H1 (cell line): ENCODE measurements around the gene RABGGTA. TPM values are rescaled to one million over a fixed set of nuclear protein-coding genes. Genes with fewer than 3 reads are reported as not detected.

Experiments
- CTCF ChIA-PET: fragments of 300-600 bp; sonication (Branson Sonifier 250); formaldehyde crosslinking; loops from one replicate; lab custom pipeline; 2021; ENCODE audit not compliant: partially characterized antibody; lab: Charles Lee
- POLR2A ChIA-PET: fragments of 300-600 bp; sonication (Branson Sonifier 250); formaldehyde crosslinking; loops from one replicate; lab custom pipeline; 2021; ENCODE audit warnings: inconsistent platforms; ENCODE audit not compliant: partially characterized antibody; lab: Charles Lee
- DNase-seq, 2 experiments: peaks; one replicate each; pipeline versions ENCODE4 v3.0.0 to v3.0.0-alpha.2; 2010 to 2022; ENCODE audit warnings: low spot score in 2 of 2, low read depth in 1 of 2, mixed read lengths in 1 of 2
- FAIRE-seq: peaks from 2 replicates; lab custom pipeline; 2011; peaks lifted over from hg19 to GRCh38; lab: Jason Lieb, UNC
- H2AFZ ChIP-seq: 2 replicates; pipeline ENCODE4 v1.8.1; 2012; ENCODE audit warnings: low read length, inconsistent platforms
- H2AK5ac ChIP-seq: 2 replicates; pipeline ENCODE4 v1.6.1; 2013; ENCODE audit warnings: low read depth, low read length
- H2BK120ac ChIP-seq: replicated peaks from 2 replicates; pipeline ENCODE3; 2013; ENCODE audit warnings: low read depth, low read length, inconsistent platforms
- H2BK12ac ChIP-seq: 2 replicates; pipeline ENCODE4 v1.6.1; 2013; ENCODE audit warnings: low read depth, low read length
- H2BK15ac ChIP-seq: 2 replicates; pipeline ENCODE4 v1.6.1; 2013; ENCODE audit warnings: low read length
- H2BK20ac ChIP-seq: 2 replicates; pipeline ENCODE4 v1.6.1; 2013; ENCODE audit warnings: low read length
- H2BK5ac ChIP-seq: 2 replicates; pipeline ENCODE4 v1.6.1; 2013; ENCODE audit warnings: low read depth, low read length
- H3K14ac ChIP-seq: 2 replicates; pipeline ENCODE4 v1.6.1; 2013; ENCODE audit warnings: inconsistent platforms; ENCODE audit not compliant: insufficient read length
- H3K18ac ChIP-seq: 2 replicates; pipeline ENCODE4 v1.6.1; 2013; ENCODE audit warnings: low read length; ENCODE audit errors: extremely low read depth
- H3K23ac ChIP-seq: 2 replicates; pipeline ENCODE4 v1.6.1; 2013; ENCODE audit warnings: inconsistent platforms; ENCODE audit not compliant: insufficient read length
- H3K23me2 ChIP-seq: 2 replicates; pipeline ENCODE4 v1.6.1; 2013; ENCODE audit warnings: low read depth, low read length
- H3K27ac ChIP-seq: 2 replicates; pipeline ENCODE4 v1.6.1; 2011; ENCODE audit warnings: low read depth, low read length, inconsistent platforms
- H3K27me3 ChIP-seq, 4 experiments: replicated peaks in 1 of 4; 1 replicate in 1 of 4; 2 replicates in 3 of 4; pipeline versions ENCODE4 v1.6.1 to v1.8.1; 2011 to 2013; ENCODE audit warnings: low read length in 3 of 4, mild to moderate bottlenecking in 3 of 4, inconsistent platforms in 2 of 4, mixed read lengths in 2 of 4, moderate library complexity in 1 of 4; ENCODE audit not compliant: control insufficient read depth in 3 of 4, insufficient read depth in 3 of 4; ENCODE audit errors: extremely low read depth in 1 of 4
- H3K36me3 ChIP-seq, 4 experiments: 2 replicates each; pipeline versions ENCODE4 v1.6.1 to v1.8.1; 2011 to 2013; ENCODE audit warnings: mild to moderate bottlenecking in 4 of 4, low read length in 3 of 4, moderate library complexity in 2 of 4, control low read depth in 1 of 4, inconsistent platforms in 1 of 4; ENCODE audit not compliant: insufficient read depth in 4 of 4, control insufficient read depth in 2 of 4
- H3K4ac ChIP-seq: replicated peaks from 2 replicates; pipeline ENCODE3; 2013; ENCODE audit warnings: low read length, low read depth, mixed read lengths, inconsistent platforms; ENCODE audit not compliant: insufficient read length
- H3K4me1 ChIP-seq, 4 experiments: replicated peaks in 1 of 4; 1 replicate in 1 of 4; 2 replicates in 3 of 4; pipeline versions ENCODE4 v1.6.1 to v1.8.1; 2011 to 2013; ENCODE audit warnings: low read length in 3 of 4, inconsistent platforms in 2 of 4, mixed read lengths in 1 of 4; ENCODE audit not compliant: insufficient read depth in 4 of 4, control insufficient read depth in 3 of 4
- H3K4me2 ChIP-seq, 2 experiments: 2 replicates each; pipeline versions ENCODE4 v1.6.1 to v1.8.1; 2011 to 2013; ENCODE audit warnings: low read depth in 2 of 2, low read length in 2 of 2, control low read depth in 1 of 2, inconsistent platforms in 1 of 2, mild to moderate bottlenecking in 1 of 2; ENCODE audit not compliant: insufficient read depth in 1 of 2
- H3K4me3 ChIP-seq, 4 experiments: fragments of 200-600, 300-600 bp in 1 of 4; sonication (generic), shearing (Covaris generic), sonication (Bioruptor Twin) in 1 of 4; 2 replicates each; pipeline versions ENCODE4 v1.5.1 to v1.8.1; 2011 to 2016; ENCODE audit warnings: low read length in 4 of 4, low read depth in 3 of 4, control low read depth in 2 of 4, inconsistent platforms in 2 of 4, mild to moderate bottlenecking in 2 of 4, mixed read lengths in 1 of 4, moderate library complexity in 1 of 4; ENCODE audit not compliant: insufficient read depth in 2 of 4; ENCODE audit errors: extremely low read depth in 1 of 4
- H3K56ac ChIP-seq: replicated peaks from 2 replicates; pipeline ENCODE3; 2013; ENCODE audit warnings: low read depth, mild to moderate bottlenecking, mixed read lengths, low read length, inconsistent platforms; ENCODE audit not compliant: insufficient read length
- H3K79me1 ChIP-seq: 2 replicates; pipeline ENCODE4 v1.6.1; 2013; ENCODE audit warnings: low read depth, low read length, control low read depth
- H3K79me2 ChIP-seq, 2 experiments: 2 replicates each; pipeline versions ENCODE4 v1.6.1 to v1.8.1; 2012 to 2013; ENCODE audit warnings: low read length in 2 of 2, mild to moderate bottlenecking in 2 of 2, inconsistent platforms in 1 of 2; ENCODE audit not compliant: insufficient read depth in 2 of 2, control insufficient read depth in 1 of 2
- H3K9ac ChIP-seq, 4 experiments: replicated peaks in 1 of 4; 1 replicate in 1 of 4; 2 replicates in 3 of 4; pipeline versions ENCODE4 v1.6.1 to v1.8.1; 2011 to 2013; ENCODE audit warnings: low read depth in 3 of 4, low read length in 3 of 4, control low read depth in 2 of 4, mild to moderate bottlenecking in 2 of 4, moderate library complexity in 2 of 4, inconsistent platforms in 1 of 4; ENCODE audit errors: extremely low read depth in 1 of 4
- H3K9me3 ChIP-seq, 2 experiments: 2 replicates each; pipeline versions ENCODE4 v1.6.1 to v1.8.1; 2012 to 2013; ENCODE audit warnings: mild to moderate bottlenecking in 2 of 2, moderate library complexity in 2 of 2, control low read depth in 1 of 2, inconsistent platforms in 1 of 2, low read depth in 1 of 2, low read length in 1 of 2, mixed read lengths in 1 of 2; ENCODE audit not compliant: insufficient read depth in 2 of 2
- H4K20me1 ChIP-seq, 2 experiments: replicated peaks in 1 of 2; 2 replicates each; pipeline versions ENCODE3 to v1.8.1; 2011 to 2013; ENCODE audit warnings: inconsistent platforms in 2 of 2, low read length in 2 of 2, mild to moderate bottlenecking in 1 of 2; ENCODE audit not compliant: insufficient read depth in 2 of 2, control insufficient read depth in 1 of 2
- H4K5ac ChIP-seq: 2 replicates; pipeline ENCODE4 v1.6.1; 2013; ENCODE audit warnings: low read length, low read depth, mixed read lengths, inconsistent platforms; ENCODE audit not compliant: insufficient read length
- H4K8ac ChIP-seq: 2 replicates; pipeline ENCODE4 v1.8.0; 2013; ENCODE audit warnings: mild to moderate bottlenecking, moderate library complexity, low read length, inconsistent platforms; ENCODE audit not compliant: insufficient read depth; ENCODE audit errors: extremely low read depth
- H4K91ac ChIP-seq: replicated peaks from 2 replicates; pipeline ENCODE3; 2013; ENCODE audit warnings: low read length, mixed read lengths, inconsistent platforms; ENCODE audit not compliant: insufficient read length
- SIX5 ChIP-seq: IDR thresholded peaks from 2 replicates; pipeline ENCODE4 v1.6.1; 2011; ENCODE audit warnings: mild to moderate bottlenecking, low read depth, low read length
- WGBS, 2 experiments: shearing (Covaris generic) in 1 of 2; methylation state at CpG; one replicate each; pipeline versions ENCODE4 v1.1.6 to v1.1.7; 2013 to 2015; ENCODE audit warnings: low lambda C conversion rate in 2 of 2, mixed read lengths in 2 of 2, inconsistent platforms in 1 of 2, low coverage in 1 of 2, missing lambda C conversion rate in 1 of 2; ENCODE audit not compliant: insufficient replicate concordance in 2 of 2, insufficient coverage in 1 of 2, insufficient read length in 1 of 2; ENCODE audit errors: extremely low coverage in 1 of 2, missing lambda C conversion rate in 1 of 2; 5-methylcytosine and 5-hydroxymethylcytosine counted together
- polyA plus RNA-seq, 7 experiments: library from polyadenylated mRNA; depleted of rRNA in 3 of 7; stranded (reverse) in 5 of 7; unstranded in 2 of 7; fragments of >200 nt in 5 of 7; fragments of 200-250 nt in 2 of 7; gene quantifications; 1 replicate in 5 of 7; 2 replicates in 1 of 7; 4 replicates in 1 of 7; pipeline versions ENCODE4 v1.2.1 to v1.2.3, GENCODE V29; 2011 to 2013; ENCODE audit warnings: missing spikeins in 2 of 7, mixed read lengths in 2 of 7
- total RNA-seq: library from RNA; stranded (reverse); fragmentation: NEBNext Ultra II Directional; extraction: Animal tissue kit (Norgen Biotek cat#: 25700); gene quantifications from 2 replicates; pipeline ENCODE4 v1.2.1, GENCODE V29; 2021

The RABGGTA gene
- total and polyA plus RNA-seq, 2 of the 8 experiments (the other 6 are each of a cell fraction or from before 2014, with no cell fraction given) = 16.0 to 49.8 TPM

GRCh38 chr14:24249230-24250021, 22.0 kb downstream of the RABGGTA start:
- Histone ChIP-seq H3K4me1 (no peaks in the 10 kb centered on the region), H3K9me3 (no peaks in the 10 kb centered on the region), H4K5ac (no peak overlapping the region), H2AFZ (no peak overlapping the region), H3K4me2 (no peak overlapping the region), H3K79me2 (no peaks in the 10 kb centered on the region), H2BK12ac (no peak overlapping the region), H3K36me3 (no peaks in the 10 kb centered on the region), H3K14ac (no peak overlapping the region), H2BK5ac (no peak overlapping the region), H4K8ac (no peak overlapping the region), H3K23me2 (no peaks in the 10 kb centered on the region), H2AK5ac (no peak overlapping the region), H2BK120ac (no peak overlapping the region), H3K27ac (no peak overlapping the region), H3K18ac (no peak overlapping the region), H4K91ac (no peak overlapping the region), H3K23ac (no peak overlapping the region), H3K4ac (no peak overlapping the region), H3K79me1 (no peaks in the 10 kb centered on the region), H3K56ac (no peak overlapping the region), H2BK15ac (no peak overlapping the region), H2BK20ac (no peak overlapping the region), H4K20me1 (no peaks in the 10 kb centered on the region), H3K9ac (no peak overlapping the region), H3K4me3 (no peak overlapping the region), H3K27me3 (no peaks in the 10 kb centered on the region)
- no peak for DNase-seq
- CTCF ChIA-PET = interaction anchor here (1.0 to 9.4 kb wide), 6 partner anchors 11 to 67 kb away, joined by 3 to 163 read pairs (median 22); partner anchors contain the start of genes CIDEB, DHRS1, NOP9 and RABGGTA
- POLR2A ChIA-PET = interaction anchor here (1.1 to 4.2 kb wide), 5 partner anchors 10 to 34 kb away, joined by 3 to 15 read pairs (median 4); partner anchors contain the start of gene RABGGTA
- FAIRE-seq = no peak
- 77% methylated on average over 13 of the region's 13 CpGs; no CpG with 5 or more reads in 1 of the 2 experiments for WGBS, 2 experiments
- no peak for TF ChIP-seq SIX5
